GM19240 (cell line): Measurements from ENCODE around the gene TTC13.
"Not testable (repeated sequence)": the region's sequence is repeated elsewhere in the genome, so short reads cannot be mapped to it uniquely, and the experiment has no call there.

ENCODE experiments used
- DNase-seq: peaks from one replicate; pipeline ENCODE4 v3.0.0; 2011; ENCODE audit warnings: low spot score; ENCODE audit not compliant: insufficient read length

TTC13 gene

GRCh38 chr1:230992100-230992774 is 13.6 kb upstream of the TTC13 start:
- DNase-seq: no peak

GRCh38 chr1:230987448-230987847 is 8.8 kb upstream of the TTC13 start:
- no peak for DNase-seq

GRCh38 chr1:230986976-230987375 is 8.3 kb upstream of the TTC13 start:
- DNase-seq: no peak

GRCh38 chr1:230985711-230986110 is 7.0 kb upstream of the TTC13 start:
- DNase-seq: no peak

- DNase-seq: not testable (repeated sequence)
Observed at GRCh38 chr1:230984622-230985515, 6.2 kb upstream of the TTC13 start.

- DNase-seq: no peak
Observed at GRCh38 chr1:230983811-230984210, 5.2 kb upstream of the TTC13 start.

- no peak for DNase-seq
Observed at GRCh38 chr1:230982696-230983095, 4.0 kb upstream of the TTC13 start.

GRCh38 chr1:230979952-230980351 is 1.3 kb upstream of the TTC13 start:
- DNase-seq: no peak

- DNase-seq: no peak
Observed at GRCh38 chr1:230979389-230979716, 692 bp upstream of the TTC13 start.

GRCh38 chr1:230977761-230978490 is 735 bp downstream of the TTC13 start:
- DNase-seq: no peak

- DNase-seq: no peak
Observed at GRCh38 chr1:230976825-230977747, 1.6 kb downstream of the TTC13 start.

- DNase-seq: no peak
Observed at GRCh38 chr1:230976360-230976759, 2.3 kb downstream of the TTC13 start.

GRCh38 chr1:230975636-230976035 is 3.0 kb downstream of the TTC13 start:
- DNase-seq: no peak

- no peak for DNase-seq
Observed at GRCh38 chr1:230972855-230973271, 5.8 kb downstream of the TTC13 start.

- no peak for DNase-seq
Observed at GRCh38 chr1:230971771-230972170, 6.9 kb downstream of the TTC13 start.

GRCh38 chr1:230970432-230970831 is 8.2 kb downstream of the TTC13 start:
- no peak for DNase-seq

GRCh38 chr1:230966358-230966873 is 12.2 kb downstream of the TTC13 start:
- no peak for DNase-seq

- DNase-seq: no peak
Observed at GRCh38 chr1:230965535-230965934, 13.1 kb downstream of the TTC13 start.

GRCh38 chr1:230964896-230965295 is 13.8 kb downstream of the TTC13 start:
- DNase-seq: no peak

GRCh38 chr1:230958370-230958769 is 20.3 kb downstream of the TTC13 start:
- DNase-seq: no peak

GRCh38 chr1:230957580-230957989 is 21.1 kb downstream of the TTC13 start:
- no peak for DNase-seq
